Umbilical cord (tissue), 2 donors: ENCODE data around the gene FGD2. TPM values are rescaled to one million over a fixed set of nuclear protein-coding genes. Genes with fewer than 3 reads are reported as not detected.
"Not testable (repeated sequence)": the region's sequence is repeated elsewhere in the genome, so short reads cannot be mapped to it uniquely, and the experiment has no call there.

Experiments used
- DNase-seq: peaks from one replicate; pipeline ENCODE4 v3.0.0-alpha.2; 2015; ENCODE audit warnings: low spot score
- total RNA-seq: library from RNA; depleted of rRNA; stranded (reverse); fragments of >200 nt; gene quantifications from one replicate; pipeline ENCODE4 v1.2.3, GENCODE V29; 2014; ENCODE audit warnings: low replicate concordance; ENCODE audit not compliant: insufficient read depth

The FGD2 gene
- total RNA-seq, 1 donor from 2014 or later: 6.5 TPM

GRCh38 chr6:37038292-37039198 lies 33.1 kb downstream of the FGD2 start:
- DNase-seq: peak; percentile 57

GRCh38 chr6:37039958-37040357 lies 34.5 kb downstream of the FGD2 start:
- no peak for DNase-seq

- no peak for DNase-seq
These were observed 36.1 kb downstream of the FGD2 start for GRCh38 chr6:37041521-37041920.

GRCh38 chr6:37042150-37042549 lies 36.7 kb downstream of the FGD2 start:
- no peak for DNase-seq

- DNase-seq: not testable (repeated sequence)
These were observed 37.6 kb downstream of the FGD2 start for GRCh38 chr6:37043091-37043490.

GRCh38 chr6:37047346-37047688 lies 41.9 kb downstream of the FGD2 start:
- no peak for DNase-seq

- no peak for DNase-seq
These were observed 42.4 kb downstream of the FGD2 start for GRCh38 chr6:37047689-37048402.

- no peak for DNase-seq
These were observed 43.0 kb downstream of the FGD2 start for GRCh38 chr6:37048403-37048850.

- peak; percentile 36 for DNase-seq
These were observed 43.6 kb downstream of the FGD2 start for GRCh38 chr6:37048851-37049757.

- no peak for DNase-seq
These were observed 44.2 kb downstream of the FGD2 start for GRCh38 chr6:37049758-37050044.

- DNase-seq: peak; percentile 67
These were observed 44.8 kb downstream of the FGD2 start for GRCh38 chr6:37050045-37050853.

GRCh38 chr6:37050854-37051137 lies 45.3 kb downstream of the FGD2 start:
- no peak for DNase-seq

- peak; percentile 82 for DNase-seq
These were observed 45.9 kb downstream of the FGD2 start for GRCh38 chr6:37051138-37052026.

- no peak for DNase-seq
These were observed 46.7 kb downstream of the FGD2 start for GRCh38 chr6:37052027-37052628.

- DNase-seq: no peak
These were observed 48.2 kb downstream of the FGD2 start for GRCh38 chr6:37053683-37054082.

GRCh38 chr6:37054171-37054570 lies 48.7 kb downstream of the FGD2 start:
- no peak for DNase-seq

- DNase-seq: no peak
These were observed 49.1 kb downstream of the FGD2 start for GRCh38 chr6:37054580-37054979.

- no peak for DNase-seq
These were observed 50.6 kb downstream of the FGD2 start for GRCh38 chr6:37056112-37056403.

- DNase-seq: no peak
These were observed 51.1 kb downstream of the FGD2 start for GRCh38 chr6:37056439-37057127.

GRCh38 chr6:37057128-37057471 lies 51.6 kb downstream of the FGD2 start:
- DNase-seq: no peak
